ENCODE results near the gene BICD2.

BICD2 gene

GRCh38 chr9:92746567-92747458, 17.8 kb downstream of the BICD2 start:
- no peak for DNase-seq

DNA sequence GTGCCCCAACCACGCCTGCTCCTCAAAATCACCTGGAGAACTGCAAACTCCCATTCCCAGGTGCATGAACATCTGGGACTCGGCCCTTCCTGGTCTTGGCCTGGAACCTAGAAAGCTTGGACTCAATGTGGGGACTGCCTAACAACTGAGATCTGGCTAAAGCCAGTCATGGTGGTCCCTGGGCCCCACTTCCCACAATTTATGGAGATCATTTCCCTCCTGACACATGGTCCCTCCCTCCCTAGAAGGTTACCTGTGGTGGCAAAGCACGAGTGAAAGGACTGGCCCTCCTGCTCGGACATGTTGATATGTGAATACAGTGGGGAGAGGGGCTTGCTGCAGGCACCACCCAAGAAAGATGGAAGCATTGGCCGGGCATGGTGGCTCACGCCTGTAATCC, 18.8 kb downstream of the BICD2 start:
- no peak for DNase-seq

DNA sequence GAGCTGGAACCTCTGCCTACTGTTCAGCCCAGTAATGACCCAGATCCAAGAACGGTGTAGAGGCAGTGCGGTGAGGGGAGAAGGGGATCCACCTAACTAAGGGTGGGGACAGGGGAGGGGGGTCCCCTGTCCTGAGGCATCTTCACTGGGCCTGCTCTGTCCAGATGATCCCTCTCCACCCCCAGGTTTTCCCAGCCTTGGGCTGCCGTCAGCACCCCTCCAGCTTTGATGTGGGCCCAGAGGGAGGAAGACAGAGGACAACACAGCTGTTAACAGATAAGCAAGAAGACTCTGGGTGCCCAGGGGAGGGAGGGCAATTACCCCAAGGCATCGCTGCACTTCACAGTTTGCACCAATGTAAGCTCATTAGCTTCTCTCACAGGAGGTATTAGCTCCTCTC, 19.3 kb downstream of the BICD2 start:
- DNase-seq, result no peak

DNA sequence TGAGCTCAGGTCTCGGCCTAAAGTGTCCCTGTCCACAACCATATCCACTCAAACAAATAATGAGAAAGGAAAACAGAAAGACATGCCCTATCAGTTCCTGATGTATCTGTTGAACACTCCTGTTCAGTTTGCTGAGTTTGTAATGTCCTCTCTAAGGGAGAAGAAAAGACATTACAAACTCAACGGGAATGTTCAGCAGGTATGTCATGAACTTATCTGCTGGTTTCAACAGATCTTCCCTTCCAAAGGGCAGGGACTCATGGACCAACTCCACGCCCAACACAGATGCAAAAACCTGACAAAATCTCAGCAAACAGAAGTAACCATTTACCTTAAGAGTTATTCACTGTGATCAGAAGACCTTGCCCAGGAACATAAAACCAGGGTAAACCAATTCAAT, 23.7 kb downstream of the BICD2 start:
- DNase-seq, result no peak

DNA sequence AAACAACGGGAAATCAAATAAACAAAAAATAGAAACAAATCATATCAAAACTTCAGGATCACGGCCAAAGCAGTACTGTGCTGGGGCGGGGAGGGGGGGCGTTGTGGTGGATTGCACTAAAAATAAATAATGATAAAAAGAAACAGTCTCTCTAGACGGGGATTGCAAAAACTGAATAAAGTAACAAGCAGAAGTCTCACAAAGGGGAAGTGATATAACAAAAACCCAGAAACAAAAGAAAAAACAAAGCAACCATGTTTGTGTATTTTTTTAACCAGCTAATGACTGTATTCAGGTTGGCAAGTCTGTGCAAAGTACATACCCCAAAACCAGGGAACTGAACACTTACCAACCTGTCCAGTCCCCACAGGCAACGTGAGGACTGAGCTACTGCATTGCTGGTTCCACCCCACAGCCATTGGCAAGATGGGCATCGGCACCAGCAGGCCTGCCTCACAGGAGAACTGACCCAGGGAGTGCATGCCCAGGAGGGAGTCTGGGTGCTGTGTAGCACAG, 24.1 kb downstream of the BICD2 start:
- no peak for DNase-seq

DNA sequence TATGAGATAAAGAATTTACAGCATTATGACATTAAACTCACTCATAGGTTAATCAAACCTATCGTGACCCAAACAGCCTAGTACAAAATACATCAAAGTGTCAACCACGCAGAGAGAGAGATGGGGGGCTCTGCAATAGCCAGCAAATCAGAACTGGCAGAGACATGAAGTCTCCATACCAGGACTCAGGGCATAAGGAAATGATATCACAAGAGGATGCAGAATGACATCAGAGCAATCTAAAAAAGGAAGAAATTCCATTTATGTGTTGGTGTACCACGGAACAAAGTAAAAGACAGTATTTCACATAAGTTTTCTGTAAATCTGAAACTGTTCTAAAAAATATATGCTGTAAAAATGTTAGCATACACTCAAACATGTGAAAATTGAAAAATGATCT, 24.6 kb downstream of the BICD2 start:
- no peak for DNase-seq

DNA sequence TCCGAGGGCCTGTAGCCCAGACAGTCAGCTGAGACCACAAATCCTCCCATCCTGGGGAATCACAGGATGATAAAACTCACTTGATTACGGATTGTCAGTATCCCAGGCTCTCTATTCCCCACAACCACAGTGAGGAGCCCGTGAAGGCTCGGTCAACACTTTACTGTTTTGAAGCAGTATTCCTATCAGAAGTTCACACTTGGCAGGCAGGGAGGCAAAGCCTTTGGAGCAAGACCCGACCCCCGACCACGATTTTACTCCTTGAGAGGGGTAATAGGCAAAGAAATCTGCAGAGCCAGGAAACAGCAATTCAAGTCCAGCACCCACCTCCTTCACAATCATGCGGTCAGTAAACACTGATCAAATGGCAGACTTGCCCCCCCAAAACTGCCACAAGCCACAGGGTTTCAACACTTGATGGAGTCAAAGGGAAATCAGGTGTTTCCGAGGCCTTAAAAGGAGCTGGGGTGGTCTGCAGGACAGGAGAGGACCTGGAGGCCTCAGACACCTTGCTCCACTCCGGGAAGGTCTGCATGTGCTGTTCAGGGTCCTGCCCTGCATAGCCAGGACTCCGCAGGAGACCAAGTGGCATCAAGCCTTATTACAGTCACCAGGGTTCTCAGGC, 25.2 kb downstream of the BICD2 start:
- no peak for DNase-seq

GRCh38 chr9:92738661-92739081, 26.0 kb downstream of the BICD2 start:
- no peak for DNase-seq

DNA sequence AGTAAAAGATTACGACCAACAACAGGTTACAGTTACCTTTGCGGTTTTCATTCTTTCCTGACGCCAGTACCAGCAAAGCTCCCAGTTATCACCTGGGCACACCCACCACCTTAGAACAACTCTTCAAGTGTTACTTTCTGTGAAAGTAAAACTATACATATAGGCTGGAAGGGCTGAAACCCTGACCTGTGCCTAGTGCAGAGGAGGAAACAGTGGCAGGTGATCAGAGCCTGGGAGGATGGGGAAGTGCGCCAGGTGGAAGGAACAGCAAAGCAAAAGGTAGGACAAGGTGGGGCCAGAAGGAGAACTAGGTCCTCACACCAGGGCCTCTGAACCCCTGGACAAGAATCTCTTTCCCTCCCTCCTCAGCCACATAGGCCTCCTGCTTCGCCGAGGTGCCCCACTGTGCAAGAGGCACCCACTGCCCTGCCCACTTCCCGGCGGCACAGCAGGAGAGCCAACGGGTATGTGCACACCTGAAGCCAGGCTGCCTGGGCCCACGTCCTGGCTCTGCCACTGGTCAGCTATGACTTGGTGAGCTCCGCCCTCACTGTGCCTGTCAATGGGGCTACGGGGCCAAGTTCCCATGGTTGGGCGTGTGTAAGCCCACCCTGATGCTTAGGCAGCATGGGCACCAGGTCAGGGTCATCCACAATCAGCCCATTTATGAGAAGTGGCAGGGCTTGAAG, 26.9 kb downstream of the BICD2 start:
- DNase-seq, result no peak

GRCh38 chr9:92737216-92737606, 27.4 kb downstream of the BICD2 start:
- DNase-seq, result no peak

- no peak for DNase-seq
Observed at GRCh38 chr9:92736563-92737215, 27.9 kb downstream of the BICD2 start.

GRCh38 chr9:92735636-92736562, 28.7 kb downstream of the BICD2 start:
- DNase-seq, result no peak

GRCh38 chr9:92734931-92735635, 29.6 kb downstream of the BICD2 start:
- no peak for DNase-seq

DNA sequence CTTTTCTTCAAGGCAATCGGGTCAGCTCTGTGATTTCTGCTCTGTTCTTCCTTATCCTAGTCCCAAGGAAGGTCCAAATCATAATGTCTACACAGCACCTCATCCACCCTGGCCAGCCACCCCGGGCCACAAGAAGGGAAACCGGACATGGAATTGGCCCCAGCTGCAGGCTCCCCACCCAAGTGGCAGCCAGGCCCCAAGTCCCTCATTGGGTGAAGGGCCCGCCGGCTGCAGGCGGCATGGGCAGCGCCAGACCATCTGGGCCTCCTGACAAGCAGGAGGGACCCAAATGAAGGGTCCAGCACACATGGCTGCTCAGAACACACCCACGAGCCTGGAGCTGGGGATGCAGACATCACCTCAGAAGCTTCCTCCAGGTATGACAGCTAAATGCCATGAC, 33.7 kb downstream of the BICD2 start:
- no peak for DNase-seq

DNA sequence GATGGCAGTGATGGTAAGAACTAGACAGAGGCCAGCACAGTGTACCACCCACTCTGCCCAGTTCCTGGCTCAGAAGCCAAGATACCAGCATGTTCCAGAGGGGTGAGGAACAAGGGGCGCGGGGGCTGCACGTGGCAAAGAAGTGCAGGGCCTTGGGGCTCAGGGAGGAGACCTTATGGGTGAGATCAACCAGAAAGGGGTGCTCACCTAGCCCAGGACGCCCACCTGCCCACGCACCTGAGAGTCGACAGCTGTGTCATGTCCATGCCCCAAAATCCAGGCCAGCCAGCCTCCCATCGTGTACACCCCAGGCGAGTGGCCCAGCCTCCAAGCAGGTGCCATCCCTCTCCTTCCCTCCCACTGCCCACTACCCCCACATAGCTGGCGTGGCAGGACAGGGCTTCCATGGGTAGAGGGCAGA, 34.9 kb downstream of the BICD2 start:
- DNase-seq, result no peak

DNA sequence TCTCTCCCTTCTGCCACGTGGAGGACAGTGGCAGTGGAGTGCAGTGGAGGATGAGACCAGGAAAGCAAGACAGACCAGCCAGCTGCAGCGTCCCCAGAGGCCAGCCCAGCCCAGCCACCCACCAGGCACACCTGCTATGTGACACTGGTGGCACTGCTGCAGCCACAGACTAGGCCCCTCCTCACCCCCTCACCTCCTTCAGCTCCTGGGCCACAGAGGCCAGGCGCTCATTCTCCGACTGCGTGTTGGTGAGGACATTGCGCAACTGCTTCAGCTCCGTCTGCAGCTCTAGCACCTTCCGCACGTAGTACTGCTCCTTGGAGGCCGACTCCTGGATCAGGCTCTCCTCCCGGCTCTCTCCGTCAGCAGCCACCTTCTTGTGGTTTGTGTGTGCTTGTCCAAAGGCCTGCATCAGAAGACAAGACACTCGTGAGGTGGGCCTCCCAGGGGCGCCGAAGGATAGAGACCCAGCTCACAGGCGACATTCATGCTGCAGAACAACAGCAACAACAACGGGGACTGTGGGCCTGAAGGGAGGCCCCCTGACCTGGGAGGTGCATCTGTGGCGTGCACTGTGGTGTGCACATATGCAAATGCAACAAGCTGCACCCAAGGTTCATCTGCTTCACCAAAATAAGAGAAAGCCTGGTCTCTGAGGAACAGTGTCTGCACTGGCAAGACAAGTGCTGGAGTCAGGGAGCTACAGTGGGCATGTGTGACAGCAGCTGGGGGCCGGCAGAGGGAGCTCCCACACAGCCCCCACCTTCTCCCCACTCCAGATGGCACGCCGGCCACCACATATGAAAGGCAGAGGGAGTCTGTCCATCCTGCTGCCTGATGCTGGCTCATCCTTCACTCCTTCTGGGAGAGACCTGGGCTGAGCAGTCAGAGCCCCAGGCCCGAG, 35.5 kb downstream of the BICD2 start:
- no peak for DNase-seq

DNA sequence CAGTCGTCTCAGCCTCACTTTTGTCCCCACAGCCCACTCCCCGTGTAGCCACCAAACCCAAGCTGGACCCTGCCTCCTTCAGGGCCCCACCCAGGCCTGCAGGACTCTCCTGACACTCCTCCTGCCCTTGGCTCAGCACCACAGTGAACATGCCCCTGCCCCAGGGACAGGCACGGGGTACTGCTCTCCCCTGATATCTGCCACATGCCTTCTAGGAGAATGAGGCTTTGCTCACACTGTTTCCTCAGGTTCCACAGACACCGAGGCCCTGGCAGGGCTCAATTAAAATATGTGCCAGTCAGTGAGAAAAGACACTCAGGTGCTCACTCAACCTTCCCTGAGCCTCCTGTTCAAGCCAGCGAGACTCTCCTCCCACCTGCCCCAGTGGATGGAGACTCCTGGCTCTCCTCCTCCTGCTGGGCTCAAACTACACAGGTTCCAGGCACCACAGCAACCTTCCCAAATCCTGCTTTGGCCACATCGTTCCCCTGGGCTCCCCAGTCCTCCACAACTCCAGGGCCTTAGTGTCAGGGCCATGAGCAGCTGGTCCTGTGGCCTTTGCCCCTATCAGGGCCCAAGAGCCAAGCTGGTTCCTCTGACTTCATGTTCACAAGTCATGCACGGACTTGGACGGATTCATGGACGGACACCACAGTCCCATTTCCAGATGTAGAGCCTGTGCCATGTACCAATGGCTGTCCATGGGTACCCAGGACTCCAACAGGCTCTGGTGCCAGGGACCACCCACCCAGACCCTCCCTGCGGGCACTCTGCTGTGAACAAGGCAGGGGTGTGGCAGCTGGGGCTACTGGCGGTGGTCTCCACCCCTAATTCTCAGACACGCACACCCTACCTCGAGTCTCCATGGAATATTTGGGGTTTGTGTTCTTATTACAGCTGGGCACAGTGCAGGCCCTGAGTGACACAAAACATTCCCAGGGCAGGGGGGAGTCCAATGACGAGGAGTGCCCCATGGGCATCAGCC, 36.6 kb downstream of the BICD2 start:
- no peak for DNase-seq

DNA sequence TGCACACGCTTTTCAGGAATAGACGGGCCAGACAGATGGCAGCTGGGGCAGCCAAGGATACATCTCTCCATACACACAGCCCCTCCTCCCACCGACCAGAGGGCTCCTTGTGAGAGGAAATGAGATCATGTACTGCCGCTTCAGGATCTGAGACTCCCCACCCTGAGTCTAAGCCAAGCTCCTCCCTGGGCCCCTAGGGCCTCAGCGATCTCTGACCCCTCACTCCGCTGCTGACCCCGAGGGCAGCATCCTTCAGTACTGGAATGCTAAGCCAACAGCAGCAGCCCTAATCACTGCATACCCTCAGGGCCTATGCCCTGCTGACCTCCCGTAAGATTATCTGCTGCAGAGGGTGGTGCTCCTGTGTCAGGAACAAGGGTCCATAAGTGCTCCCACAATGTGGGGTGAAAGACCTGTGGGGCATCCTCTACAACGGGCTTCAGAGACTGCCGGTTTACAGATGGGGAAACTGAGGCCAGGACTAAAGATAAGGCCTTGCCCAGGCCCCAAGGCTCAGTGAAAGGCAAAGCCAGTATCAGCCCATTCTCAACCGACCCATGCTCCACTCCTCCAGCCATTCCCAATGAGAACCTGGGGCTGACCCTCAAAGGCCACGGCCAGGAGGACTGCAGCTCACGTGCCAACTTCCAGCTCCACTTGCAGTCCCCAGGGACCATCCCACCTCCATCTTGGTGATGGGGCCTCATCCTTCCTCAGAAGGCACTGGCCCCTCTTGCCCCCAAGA, 37.5 kb downstream of the BICD2 start:
- DNase-seq, result peak; percentile 7

Data from NCI-H510A treated with DMSO at 0.1 percent for 48 hours (cell line).